ENCODE data around the gene STXBP6. TPM values are rescaled to one million over a fixed set of nuclear protein-coding genes. Genes with fewer than 3 reads are reported as not detected.

STXBP6 gene
- total RNA-seq, 2 donors from 2014 or later = 13.5 to 20.2 TPM

DNA sequence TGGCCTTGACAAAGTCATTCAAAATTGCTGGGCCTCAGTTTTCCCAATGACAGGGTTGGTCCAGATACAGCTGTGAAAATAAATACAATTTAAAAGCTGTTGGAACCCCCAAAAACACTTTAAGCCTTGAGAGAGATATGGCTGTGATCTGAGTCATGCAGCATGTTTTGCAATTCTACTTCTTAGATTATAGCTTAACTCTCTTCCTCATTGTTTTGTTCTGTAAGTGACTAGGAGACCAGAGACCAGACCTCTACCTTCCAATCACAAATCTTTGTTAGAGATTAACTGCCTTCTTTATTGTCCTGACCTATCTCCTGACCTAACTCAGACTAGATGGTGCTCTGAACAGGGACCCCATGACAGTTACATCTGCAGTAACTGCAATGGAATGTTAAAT lies 198.1 kb downstream of the STXBP6 start:
- no peak for DNase-seq (ENCODE audit: low spot score)
- no peaks in the 10 kb centered on the region for H3K36me3 ChIP-seq
- H3K4me1 ChIP-seq = no peaks in the 10 kb centered on the region
- H3K9me3 ChIP-seq = no peaks in the 10 kb centered on the region
- H3K27ac ChIP-seq = no peak overlapping the region
- TF ChIP-seq CTCF (IDR thresholded peaks at IDR 0.05) = no peak
- H3K27me3 ChIP-seq = no peaks in the 10 kb centered on the region
- no peak overlapping the region for H3K4me3 ChIP-seq

- TF ChIP-seq CTCF (IDR thresholded peaks at IDR 0.05) = no peak
- Histone ChIP-seq H3K27me3 (no peaks in the 10 kb centered on the region), H3K4me3 (no peak overlapping the region), H3K9me3 (no peaks in the 10 kb centered on the region), H3K27ac (no peak overlapping the region), H3K4me1 (no peaks in the 10 kb centered on the region), H3K36me3 (no peaks in the 10 kb centered on the region)
- no peak for DNase-seq (ENCODE audit: low spot score)
Measured at GRCh38 chr14:24851406-24851805, 198.5 kb downstream of the STXBP6 start.

DNA sequence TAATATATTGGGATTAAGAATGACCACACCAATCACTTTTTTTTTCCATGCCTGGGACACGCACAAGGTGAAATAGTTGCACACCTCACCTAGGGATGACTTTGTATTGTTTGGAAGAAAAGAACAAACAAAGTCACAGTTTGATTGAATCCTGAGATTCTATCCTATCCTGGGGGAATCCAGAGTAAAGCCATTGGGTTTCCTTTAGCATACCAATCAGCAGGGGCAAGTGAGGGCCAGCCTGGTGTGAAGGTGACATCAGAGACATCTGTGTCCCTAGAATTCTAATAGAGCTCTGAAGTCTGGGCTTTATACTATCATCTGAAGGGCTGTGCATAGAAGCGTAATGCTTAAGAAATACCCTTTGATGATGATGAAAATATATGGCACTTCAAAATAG lies 199.9 kb downstream of the STXBP6 start:
- Histone ChIP-seq H3K4me3 (no peak overlapping the region), H3K9me3 (no peaks in the 10 kb centered on the region), H3K27ac (no peak overlapping the region), H3K27me3 (no peaks in the 10 kb centered on the region), H3K36me3 (no peaks in the 10 kb centered on the region), H3K4me1 (no peaks in the 10 kb centered on the region)
- TF ChIP-seq CTCF (IDR thresholded peaks at IDR 0.05) = no peak
- no peak for DNase-seq (ENCODE audit: low spot score)

DNA sequence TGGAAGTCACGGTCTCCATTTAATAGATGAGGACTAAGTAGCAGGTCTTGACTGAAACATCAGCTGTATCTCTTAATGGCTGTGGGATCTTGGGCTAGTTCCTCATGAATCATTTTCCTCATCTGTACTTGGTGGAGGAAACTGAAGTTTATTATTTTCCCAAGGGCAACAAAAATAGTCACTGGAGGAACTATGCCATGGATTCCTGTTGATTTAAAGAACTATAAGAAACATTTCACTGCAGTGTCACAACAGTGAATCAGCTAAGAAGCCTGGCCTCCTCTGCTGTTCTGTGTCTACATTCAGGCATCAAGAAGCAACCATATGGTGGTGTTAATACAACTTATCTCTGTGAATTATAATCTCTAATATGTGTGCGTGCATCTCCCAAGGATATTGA lies 200.5 kb downstream of the STXBP6 start:
- Histone ChIP-seq H3K27me3 (no peaks in the 10 kb centered on the region), H3K27ac (no peak overlapping the region), H3K36me3 (no peaks in the 10 kb centered on the region), H3K4me1 (no peaks in the 10 kb centered on the region), H3K4me3 (no peak overlapping the region), H3K9me3 (no peaks in the 10 kb centered on the region)
- DNase-seq (ENCODE audit: low spot score) = no peak
- no peak for TF ChIP-seq CTCF (IDR thresholded peaks at IDR 0.05)

DNA sequence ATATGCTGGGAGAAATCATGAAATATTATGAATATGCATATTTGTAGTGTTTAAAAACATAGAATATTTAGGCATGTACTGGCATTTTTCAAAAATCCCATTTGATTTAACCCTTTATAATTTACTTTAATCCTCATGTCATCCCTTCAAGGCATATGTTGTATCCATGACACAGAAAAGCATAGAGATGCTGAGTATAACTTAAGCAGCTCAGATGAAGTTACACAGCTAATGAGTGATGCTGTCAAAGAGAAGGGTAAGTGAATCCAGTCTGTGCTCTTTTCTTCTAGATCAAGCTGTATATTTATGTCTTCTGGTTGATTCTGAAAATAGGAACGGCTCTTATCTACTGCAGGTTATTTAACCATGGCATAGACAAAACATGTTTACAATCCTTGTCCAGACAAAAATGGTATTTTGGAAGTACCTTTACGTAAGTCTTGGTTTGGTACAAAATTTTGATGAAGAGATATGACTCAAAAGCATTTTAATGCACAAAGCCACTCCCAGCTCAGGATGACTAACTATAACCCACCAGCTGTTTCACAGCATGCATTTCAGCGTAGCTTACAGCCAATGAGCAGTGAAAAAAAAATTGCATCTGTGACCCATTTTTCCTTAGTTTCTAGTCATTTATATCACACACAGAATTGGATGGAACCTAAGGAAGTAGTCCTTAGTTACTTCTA lies 201.7 kb downstream of the STXBP6 start:
- no peak for DNase-seq (ENCODE audit: low spot score)
- Histone ChIP-seq H3K4me1 (no peaks in the 10 kb centered on the region), H3K27me3 (no peaks in the 10 kb centered on the region), H3K27ac (no peak overlapping the region), H3K4me3 (no peak overlapping the region), H3K9me3 (no peaks in the 10 kb centered on the region), H3K36me3 (no peaks in the 10 kb centered on the region)
- no peak for TF ChIP-seq CTCF (IDR thresholded peaks at IDR 0.05)

- Histone ChIP-seq H3K4me1 (no peaks in the 10 kb centered on the region), H3K4me3 (no peak overlapping the region), H3K27me3 (no peaks in the 10 kb centered on the region), H3K27ac (no peak overlapping the region), H3K9me3 (no peaks in the 10 kb centered on the region), H3K36me3 (no peaks in the 10 kb centered on the region)
- DNase-seq (ENCODE audit: low spot score) = no peak
- no peak for TF ChIP-seq CTCF (IDR thresholded peaks at IDR 0.05)
Measured at GRCh38 chr14:24847568-24848095, 202.3 kb downstream of the STXBP6 start.

Measured in right atrium auricular region (tissue), 2 donors.